ENCODE measurements around the gene FCRL4.

DNA sequence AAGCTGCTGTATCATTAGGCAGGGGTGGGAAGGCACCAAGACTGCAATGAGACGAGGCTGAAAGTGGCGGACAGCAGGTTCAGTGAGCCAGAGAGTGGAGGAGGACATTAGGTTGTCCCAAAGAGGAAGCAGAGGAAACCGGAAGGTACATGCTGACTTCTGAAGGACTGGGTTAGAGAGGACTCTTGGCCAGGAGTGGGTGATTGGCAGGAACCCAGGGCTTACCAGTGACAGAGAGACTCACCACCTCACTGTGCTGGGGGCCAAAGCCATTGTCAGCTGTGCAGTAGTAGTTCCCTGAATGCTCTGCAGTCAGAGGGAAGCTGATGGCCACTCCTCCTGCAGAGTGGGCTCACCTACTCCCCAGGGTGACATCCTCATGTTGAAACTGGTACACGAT lies 41.9 kb upstream of the FCRL4 start:
- no peak for TF ChIP-seq POLR2A (IDR thresholded peaks at IDR 0.05)
- TF ChIP-seq, protein P1, sequence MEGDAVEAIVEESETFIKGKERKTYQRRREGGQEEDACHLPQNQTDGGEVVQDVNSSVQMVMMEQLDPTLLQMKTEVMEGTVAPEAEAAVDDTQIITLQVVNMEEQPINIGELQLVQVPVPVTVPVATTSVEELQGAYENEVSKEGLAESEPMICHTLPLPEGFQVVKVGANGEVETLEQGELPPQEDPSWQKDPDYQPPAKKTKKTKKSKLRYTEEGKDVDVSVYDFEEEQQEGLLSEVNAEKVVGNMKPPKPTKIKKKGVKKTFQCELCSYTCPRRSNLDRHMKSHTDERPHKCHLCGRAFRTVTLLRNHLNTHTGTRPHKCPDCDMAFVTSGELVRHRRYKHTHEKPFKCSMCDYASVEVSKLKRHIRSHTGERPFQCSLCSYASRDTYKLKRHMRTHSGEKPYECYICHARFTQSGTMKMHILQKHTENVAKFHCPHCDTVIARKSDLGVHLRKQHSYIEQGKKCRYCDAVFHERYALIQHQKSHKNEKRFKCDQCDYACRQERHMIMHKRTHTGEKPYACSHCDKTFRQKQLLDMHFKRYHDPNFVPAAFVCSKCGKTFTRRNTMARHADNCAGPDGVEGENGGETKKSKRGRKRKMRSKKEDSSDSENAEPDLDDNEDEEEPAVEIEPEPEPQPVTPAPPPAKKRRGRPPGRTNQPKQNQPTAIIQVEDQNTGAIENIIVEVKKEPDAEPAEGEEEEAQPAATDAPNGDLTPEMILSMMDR (IDR thresholded peaks at IDR 0.05): no peak

All from testis (tissue), 2 donors.